ENCODE measurements around the gene KRTAP9-4.

- no peak for TF ChIP-seq POLR2A (IDR thresholded peaks at IDR 0.05)
- no peak for TF ChIP-seq CTCF (IDR thresholded peaks at IDR 0.05)
These were observed 15.1 kb downstream of the KRTAP9-4 start for GRCh38 chr17:41264599-41264998.

All from uterus (tissue), 2 donors.